Osteoblast (primary cell): ENCODE measurements around the gene ARL2. TPM values are rescaled to one million over a fixed set of nuclear protein-coding genes. Genes with fewer than 3 reads are reported as not detected.
"Not testable (repeated sequence)": the region's sequence is repeated elsewhere in the genome, so short reads cannot be mapped to it uniquely, and the experiment has no call there.

Source experiments
- DNase-seq: peaks from one replicate; pipeline ENCODE4 v3.0.0; 2011; ENCODE audit warnings: low spot score, mixed read lengths; ENCODE audit not compliant: insufficient read length; ENCODE audit errors: missing footprints
- H2AFZ ChIP-seq: 2 replicates; pipeline ENCODE4 v1.6.0; 2011; ENCODE audit warnings: mild to moderate bottlenecking, low read length
- H3K27ac ChIP-seq: 2 replicates; pipeline ENCODE4 v1.5.1; 2011; ENCODE audit warnings: mild to moderate bottlenecking, low read depth, low read length, moderate library complexity
- H3K27me3 ChIP-seq: 2 replicates; pipeline ENCODE4 v1.6.0; 2012; ENCODE audit warnings: mild to moderate bottlenecking, control low read depth, inconsistent platforms, low read length, moderate library complexity; ENCODE audit not compliant: insufficient read depth
- H3K36me3 ChIP-seq: 2 replicates; pipeline ENCODE4 v1.5.1; 2011; ENCODE audit warnings: mild to moderate bottlenecking, low read length, control low read depth, moderate library complexity; ENCODE audit not compliant: insufficient read depth
- H3K4me1 ChIP-seq: 2 replicates; pipeline ENCODE4 v1.5.1; 2011; ENCODE audit warnings: mild to moderate bottlenecking, low read length, control low read depth, moderate library complexity; ENCODE audit not compliant: insufficient read depth
- H3K4me2 ChIP-seq: 2 replicates; pipeline ENCODE4 v1.6.0; 2011; ENCODE audit warnings: mild to moderate bottlenecking, low read length; ENCODE audit not compliant: insufficient read depth
- H3K4me3 ChIP-seq: fragments of 200-600 bp; sonication (generic); 3 replicates; pipeline ENCODE4 v1.5.1; 2012; ENCODE audit warnings: mild to moderate bottlenecking, low read length, inconsistent platforms; ENCODE audit not compliant: insufficient read depth
- H3K79me2 ChIP-seq: 2 replicates; pipeline ENCODE4 v1.6.0; 2012; ENCODE audit warnings: mild to moderate bottlenecking, low read length, control low read depth, inconsistent platforms; ENCODE audit not compliant: insufficient read depth
- H3K9me3 ChIP-seq: 2 replicates; pipeline ENCODE4 v1.5.1; 2011; ENCODE audit warnings: low read depth, low read length, control low read depth
- H4K20me1 ChIP-seq: 2 replicates; pipeline ENCODE4 v1.6.0; 2012; ENCODE audit warnings: mild to moderate bottlenecking, low read length, control low read depth; ENCODE audit not compliant: insufficient read depth
- total RNA-seq: library from RNA; depleted of rRNA; stranded (reverse); fragments of >200 nt; gene quantifications from 2 replicates; pipeline ENCODE4 v1.2.3, GENCODE V29; 2012
- TF ChIP-seq, protein P1 (sequence below): IDR thresholded peaks from 2 replicates; pipeline ENCODE4 v1.5.1; 2011; ENCODE audit warnings: mild to moderate bottlenecking, low read depth, low read length, moderate library complexity; ENCODE audit errors: extremely low read depth

Gene ARL2
- total RNA-seq, 1 donor = 78.5 TPM

DNA sequence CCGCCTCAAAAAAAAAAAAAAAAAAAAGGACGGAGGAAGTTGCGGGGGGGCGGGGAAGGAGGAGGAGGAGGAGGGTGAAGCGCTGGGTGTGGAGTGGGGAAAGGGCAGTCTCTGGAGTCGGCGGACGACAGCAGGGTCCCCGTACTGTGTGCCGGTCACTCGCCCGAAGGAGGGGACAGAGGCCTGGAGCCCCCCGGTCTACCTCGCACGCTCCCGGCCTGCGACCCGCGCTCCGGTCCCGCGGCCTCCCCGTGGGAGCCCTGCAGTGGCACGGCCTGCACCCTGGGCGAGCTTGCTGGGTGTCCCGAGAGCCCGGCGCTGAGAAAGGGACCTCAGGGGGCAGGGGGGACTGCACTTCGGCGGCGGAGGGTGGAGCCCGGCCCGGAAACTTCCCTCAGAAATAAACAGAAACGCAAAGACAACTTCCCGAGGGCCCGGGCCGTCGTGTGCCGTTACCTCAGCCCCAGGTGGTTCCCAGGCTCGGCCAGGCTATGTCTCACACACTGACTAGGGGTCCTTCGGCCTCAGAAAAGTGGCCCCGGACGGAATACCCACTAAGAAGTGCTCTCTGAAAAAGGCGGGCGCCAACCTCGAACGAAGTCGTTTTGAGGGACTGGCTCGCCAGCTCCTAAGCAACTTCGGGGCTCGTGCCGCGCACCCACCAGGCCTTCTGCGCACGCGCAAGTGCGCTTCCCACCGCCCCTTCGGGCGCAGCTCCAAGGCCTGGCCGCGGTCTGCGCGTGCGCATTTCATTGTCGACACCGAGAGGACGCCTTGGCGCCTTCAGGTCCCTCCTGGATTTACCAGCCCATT lies 42.3 kb upstream of the ARL2 start, which contains the start of gene MAJIN:
Gene MAJIN (minus strand): TSS at position 688 of the 813 bp plus-strand sequence. CDS start 12,703 bp downstream, outside the sequence.
- peak; percentile 97 for DNase-seq
- no peaks in the 10 kb centered on the region for H4K20me1 ChIP-seq
- H3K9me3 ChIP-seq = no peaks in the 10 kb centered on the region
- H3K27ac ChIP-seq = no peak within 1 kb of the TSS
- H3K36me3 ChIP-seq = no peaks in the 10 kb centered on the region
- H3K79me2 ChIP-seq = no peaks in the 10 kb centered on the region
- peaks cover 4% of the 10 kb centered on the region for H3K4me1 ChIP-seq
- peak within 1 kb of the TSS; percentile 71 for H3K4me2 ChIP-seq
- H2AFZ ChIP-seq = peak within 1 kb of the TSS; percentile 89
- no peaks in the 10 kb centered on the region for H3K27me3 ChIP-seq
- TF ChIP-seq, protein P1, sequence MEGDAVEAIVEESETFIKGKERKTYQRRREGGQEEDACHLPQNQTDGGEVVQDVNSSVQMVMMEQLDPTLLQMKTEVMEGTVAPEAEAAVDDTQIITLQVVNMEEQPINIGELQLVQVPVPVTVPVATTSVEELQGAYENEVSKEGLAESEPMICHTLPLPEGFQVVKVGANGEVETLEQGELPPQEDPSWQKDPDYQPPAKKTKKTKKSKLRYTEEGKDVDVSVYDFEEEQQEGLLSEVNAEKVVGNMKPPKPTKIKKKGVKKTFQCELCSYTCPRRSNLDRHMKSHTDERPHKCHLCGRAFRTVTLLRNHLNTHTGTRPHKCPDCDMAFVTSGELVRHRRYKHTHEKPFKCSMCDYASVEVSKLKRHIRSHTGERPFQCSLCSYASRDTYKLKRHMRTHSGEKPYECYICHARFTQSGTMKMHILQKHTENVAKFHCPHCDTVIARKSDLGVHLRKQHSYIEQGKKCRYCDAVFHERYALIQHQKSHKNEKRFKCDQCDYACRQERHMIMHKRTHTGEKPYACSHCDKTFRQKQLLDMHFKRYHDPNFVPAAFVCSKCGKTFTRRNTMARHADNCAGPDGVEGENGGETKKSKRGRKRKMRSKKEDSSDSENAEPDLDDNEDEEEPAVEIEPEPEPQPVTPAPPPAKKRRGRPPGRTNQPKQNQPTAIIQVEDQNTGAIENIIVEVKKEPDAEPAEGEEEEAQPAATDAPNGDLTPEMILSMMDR = no peak
- H3K4me3 ChIP-seq = peak within 1 kb of the TSS; percentile 54

- Histone ChIP-seq H3K4me1 (peaks cover 4% of the 10 kb centered on the region), H3K36me3 (no peaks in the 10 kb centered on the region), H3K27me3 (no peaks in the 10 kb centered on the region), H3K27ac (no peak overlapping the region), H2AFZ (no peak overlapping the region), H4K20me1 (no peaks in the 10 kb centered on the region), H3K4me3 (no peak overlapping the region), H3K9me3 (no peaks in the 10 kb centered on the region), H3K4me2 (no peak overlapping the region), H3K79me2 (no peaks in the 10 kb centered on the region)
- TF ChIP-seq, protein P1 = no peak
- no peak for DNase-seq
Measured at GRCh38 chr11:64974124-64974523, 39.8 kb upstream of the ARL2 start.

GRCh38 chr11:64976651-64977050 lies 37.3 kb upstream of the ARL2 start:
- Histone ChIP-seq H3K4me3 (no peak overlapping the region), H2AFZ (no peak overlapping the region), H3K27me3 (peaks cover 2% of the 10 kb centered on the region), H3K27ac (no peak overlapping the region), H3K4me2 (no peak overlapping the region), H3K9me3 (no peaks in the 10 kb centered on the region), H3K79me2 (no peaks in the 10 kb centered on the region), H4K20me1 (no peaks in the 10 kb centered on the region), H3K36me3 (no peaks in the 10 kb centered on the region), H3K4me1 (peaks cover 4% of the 10 kb centered on the region)
- DNase-seq = no peak
- TF ChIP-seq, protein P1 = no peak

- not testable (repeated sequence) for H3K27ac ChIP-seq, H3K4me1 ChIP-seq, H3K27me3 ChIP-seq, H3K4me2 ChIP-seq, DNase-seq, H3K4me3 ChIP-seq, H3K9me3 ChIP-seq, H4K20me1 ChIP-seq, H2AFZ ChIP-seq, H3K36me3 ChIP-seq, H3K79me2 ChIP-seq
Measured at GRCh38 chr11:64983339-64983738, 30.6 kb upstream of the ARL2 start.
